Body of pancreas (tissue), 4 donors: Measurements from ENCODE around the gene EMP2. TPM values are rescaled to one million over a fixed set of nuclear protein-coding genes. Genes with fewer than 3 reads are reported as not detected.
"Not testable (repeated sequence)": the region's sequence is repeated elsewhere in the genome, so short reads cannot be mapped to it uniquely, and the experiment has no call there.

Experiments
- ATAC-seq: fragments of 150-250 bp; one replicate; pipeline ENCODE4 v1.9.1; 2016
- DNase-seq, 4 donors: peaks; one replicate each; pipeline ENCODE4 v3.0.0-alpha.2; 2019
- H3K27ac ChIP-seq, 4 donors: fragments of 200-600 bp; sonication (generic); 1 replicate in 3 of 4; 2 replicates in 1 of 4; pipeline versions ENCODE4 v1.5.1 to v1.6.1; 2016 to 2019; ENCODE audit warnings: mild to moderate bottlenecking in 1 of 4, mixed read lengths in 1 of 4, moderate library complexity in 1 of 4
- H3K27me3 ChIP-seq, 2 donors: fragments of 200-600 bp; sonication (generic); one replicate each; pipeline ENCODE4 v1.6.0; 2016; ENCODE audit warnings: mild to moderate bottlenecking in 1 of 2
- H3K36me3 ChIP-seq, 2 donors: fragments of 200-600 bp; sonication (generic); replicated peaks in 1 of 2; 2 replicates each; pipeline ENCODE4 v1.5.1; 2016; ENCODE audit warnings: low read depth in 2 of 2; ENCODE audit not compliant: insufficient read depth in 1 of 2
- H3K4me1 ChIP-seq: fragments of 200-600 bp; sonication (generic); one replicate; pipeline ENCODE4 v1.6.0; 2016
- H3K4me3 ChIP-seq, 2 donors: fragments of 200-600 bp; sonication (generic); 1 replicate in 1 of 2; 2 replicates in 1 of 2; pipeline ENCODE4 v1.5.1; 2016 to 2019
- H3K9me3 ChIP-seq, 3 donors: fragments of 200-600 bp; sonication (generic); 1 replicate in 2 of 3; 2 replicates in 1 of 3; pipeline ENCODE4 v1.5.1; 2016
- POLR2A ChIP-seq, 3 donors: fragments of 450-650 bp; IDR thresholded peaks; one replicate each; pipeline ENCODE4 v1.6.1; 2016; ENCODE audit warnings: antibody characterized with exemption in 3 of 3, mild to moderate bottlenecking in 2 of 3
- WGBS, 2 donors: methylation state at CpG; one replicate each; pipeline ENCODE4 v1.1.5; 2017; 5-methylcytosine and 5-hydroxymethylcytosine counted together
- intact Hi-C: fragments of 100-400 bp; cut with DNase I; formaldehyde crosslinking; loops from one replicate; pipeline ENCODE4 v1.15.1; 2023
- total RNA-seq, 2 donors: library from RNA; depleted of rRNA; stranded (reverse); fragments of >200 nt; gene quantifications; one replicate each; pipeline ENCODE4 v1.1.0, GENCODE V29; 2016
- TF ChIP-seq, protein P1 (sequence below), 7 experiments: fragments of 450-650 bp in 4 of 7; fragments of 200-600 bp in 3 of 7; sonication (generic) in 3 of 7; IDR thresholded peaks; one replicate each; pipeline ENCODE4 v1.5.1; 2016 to 2019; ENCODE audit warnings: antibody characterized with exemption in 7 of 7

Gene EMP2
- total RNA-seq, 2 donors from 2014 or later: 8.6 to 17.9 TPM

- 9 to 12% methylated on average over 6 of the region's 6 CpGs for WGBS, 2 donors
- Histone ChIP-seq H3K27ac (peak overlapping the region; percentile 39 to 66 (median 49)), H3K4me1 (peaks cover 21% of the 10 kb centered on the region), H3K36me3 (no peaks in the 10 kb centered on the region), H3K9me3 (no peaks in the 10 kb centered on the region), H3K4me3 (no peak overlapping the region), H3K27me3 (no peaks in the 10 kb centered on the region)
- ATAC-seq (peak; percentile 85), DNase-seq (peak; percentile 73 to 80 (median 76))
- intact Hi-C loops: loop anchor here (5.0 to 10.0 kb wide), 4 partner anchors 197 to 410 kb away; no protein-coding TSS in a partner anchor
- TF ChIP-seq, protein P1, sequence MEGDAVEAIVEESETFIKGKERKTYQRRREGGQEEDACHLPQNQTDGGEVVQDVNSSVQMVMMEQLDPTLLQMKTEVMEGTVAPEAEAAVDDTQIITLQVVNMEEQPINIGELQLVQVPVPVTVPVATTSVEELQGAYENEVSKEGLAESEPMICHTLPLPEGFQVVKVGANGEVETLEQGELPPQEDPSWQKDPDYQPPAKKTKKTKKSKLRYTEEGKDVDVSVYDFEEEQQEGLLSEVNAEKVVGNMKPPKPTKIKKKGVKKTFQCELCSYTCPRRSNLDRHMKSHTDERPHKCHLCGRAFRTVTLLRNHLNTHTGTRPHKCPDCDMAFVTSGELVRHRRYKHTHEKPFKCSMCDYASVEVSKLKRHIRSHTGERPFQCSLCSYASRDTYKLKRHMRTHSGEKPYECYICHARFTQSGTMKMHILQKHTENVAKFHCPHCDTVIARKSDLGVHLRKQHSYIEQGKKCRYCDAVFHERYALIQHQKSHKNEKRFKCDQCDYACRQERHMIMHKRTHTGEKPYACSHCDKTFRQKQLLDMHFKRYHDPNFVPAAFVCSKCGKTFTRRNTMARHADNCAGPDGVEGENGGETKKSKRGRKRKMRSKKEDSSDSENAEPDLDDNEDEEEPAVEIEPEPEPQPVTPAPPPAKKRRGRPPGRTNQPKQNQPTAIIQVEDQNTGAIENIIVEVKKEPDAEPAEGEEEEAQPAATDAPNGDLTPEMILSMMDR (IDR thresholded peaks at IDR 0.05): peak; percentile 50 to 85 (median 74)
- TF ChIP-seq POLR2A (IDR thresholded peaks at IDR 0.05): no peak
Measured at GRCh38 chr16:10514369-10515055, 65.9 kb downstream of the EMP2 start.

- ATAC-seq (no peak), DNase-seq (no peak)
- intact Hi-C loops: loop anchor here (5.0 to 10.0 kb wide), 3 partner anchors 195 to 413 kb away; no protein-coding TSS in a partner anchor
- no peaks in the 10 kb centered on the region for H3K36me3 ChIP-seq
- H3K9me3 ChIP-seq: no peaks in the 10 kb centered on the region
- no peak overlapping the region for H3K4me3 ChIP-seq
- TF ChIP-seq, protein P1 (IDR thresholded peaks at IDR 0.05): no peak
- TF ChIP-seq POLR2A (IDR thresholded peaks at IDR 0.05): no peak
- H3K4me1 ChIP-seq: peaks cover 24% of the 10 kb centered on the region
- 80 to 96% methylated on average over 1 of the region's 1 CpG for WGBS, 2 donors
- H3K27ac ChIP-seq: no peak overlapping the region
- no peaks in the 10 kb centered on the region for H3K27me3 ChIP-seq
Measured at GRCh38 chr16:10511829-10512228, 68.6 kb downstream of the EMP2 start.

DNA sequence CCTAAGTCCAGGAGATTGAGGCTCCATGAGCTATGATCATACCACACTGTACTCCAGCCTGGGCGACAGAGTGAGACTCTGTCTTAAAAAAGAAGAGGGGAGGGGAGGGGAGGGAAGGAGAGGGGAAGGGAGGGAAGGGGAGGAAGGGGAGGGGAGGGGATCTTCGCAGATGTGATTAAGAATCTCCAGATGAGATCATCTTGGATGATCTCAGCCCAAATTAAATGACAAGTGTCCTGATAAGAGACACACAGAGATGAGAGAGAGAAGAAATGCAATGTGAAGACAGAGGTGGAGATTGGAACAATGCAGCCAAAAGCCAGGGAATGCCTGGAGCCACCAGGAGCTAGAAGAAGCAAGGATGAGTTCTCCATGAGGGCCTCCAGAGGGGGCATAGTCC lies 70.1 kb downstream of the EMP2 start:
- H3K27me3 ChIP-seq: no peaks in the 10 kb centered on the region
- ATAC-seq (no peak), DNase-seq (no peak)
- intact Hi-C loops: loop anchor here (5.0 to 10.0 kb wide), 3 partner anchors 193 to 415 kb away; no protein-coding TSS in a partner anchor
- WGBS, 2 donors: 53 to 63% methylated on average over 2 of the region's 2 CpGs
- peaks cover 21% of the 10 kb centered on the region for H3K4me1 ChIP-seq
- H3K36me3 ChIP-seq: no peaks in the 10 kb centered on the region
- TF ChIP-seq, protein P1 (IDR thresholded peaks at IDR 0.05): no peak
- no peak for TF ChIP-seq POLR2A (IDR thresholded peaks at IDR 0.05)
- no peaks in the 10 kb centered on the region for H3K9me3 ChIP-seq
- H3K27ac ChIP-seq: no peak overlapping the region
- H3K4me3 ChIP-seq: no peak overlapping the region

DNA sequence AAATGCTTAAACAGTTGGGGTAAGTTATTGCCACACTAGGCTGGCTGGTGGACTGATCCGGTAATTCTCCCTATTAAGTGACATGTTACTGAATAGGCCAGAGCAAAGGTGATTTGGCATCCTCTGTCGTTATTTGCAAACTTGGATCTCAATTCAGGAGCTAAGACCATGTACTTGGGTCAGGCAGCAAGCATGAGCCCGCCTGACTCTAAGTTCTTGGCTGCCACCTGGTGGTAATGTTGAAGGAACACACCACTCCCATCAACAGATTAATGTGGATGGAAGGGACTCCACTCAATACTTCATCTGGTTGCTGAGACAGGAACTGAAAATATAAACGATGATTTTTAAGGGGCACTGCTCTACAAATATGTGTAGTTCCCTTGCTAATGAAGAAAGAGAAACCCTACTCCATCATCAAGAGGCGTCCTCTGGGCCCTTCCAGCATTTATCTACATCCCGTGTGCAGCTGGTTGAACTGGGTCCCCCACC lies 70.8 kb downstream of the EMP2 start:
- Histone ChIP-seq H3K27ac (no peak overlapping the region), H3K4me3 (no peak overlapping the region), H3K36me3 (no peaks in the 10 kb centered on the region), H3K9me3 (no peaks in the 10 kb centered on the region), H3K4me1 (peaks cover 14% of the 10 kb centered on the region), H3K27me3 (no peaks in the 10 kb centered on the region)
- TF ChIP-seq, protein P1 (IDR thresholded peaks at IDR 0.05): peak; percentile 73 to 94 (median 89)
- no peak for TF ChIP-seq POLR2A (IDR thresholded peaks at IDR 0.05)
- DNase-seq (peak; percentile 65 to 80 (median 76)), ATAC-seq (peak; percentile 94)
- intact Hi-C loops: loop anchor here (5.0 to 10.0 kb wide), 3 partner anchors 192 to 415 kb away; no protein-coding TSS in a partner anchor
- WGBS, 2 donors: 12 to 15% methylated on average over 6 of the region's 6 CpGs

GRCh38 chr16:10505286-10505685 lies 75.1 kb downstream of the EMP2 start:
- H3K4me1 ChIP-seq, intact Hi-C loops: not testable (repeated sequence)

More at GRCh38 chr16:10505286-10505685, 75.1 kb downstream of the EMP2 start:
- H3K27ac ChIP-seq, H3K36me3 ChIP-seq, H3K4me3 ChIP-seq, ATAC-seq, DNase-seq, H3K9me3 ChIP-seq, H3K27me3 ChIP-seq: not testable (repeated sequence)
- 75 to 86% methylated on average over 3 of the region's 3 CpGs for WGBS, 2 donors
